IPS-15b (cell line): ENCODE data around the gene GALNT9.
A peak's percentile ranks its signal among the peaks of the same experiment; 100 is the strongest.

Source experiments
- H3K27me3 ChIP-seq: one replicate; pipeline ENCODE4 v1.6.1; 2013; ENCODE audit warnings: low read length; ENCODE audit not compliant: control insufficient read depth, insufficient read depth
- H3K36me3 ChIP-seq: one replicate; pipeline ENCODE4 v1.6.1; 2013; ENCODE audit warnings: low read length; ENCODE audit not compliant: control insufficient read depth, insufficient read depth
- H3K4me1 ChIP-seq: one replicate; pipeline ENCODE4 v1.6.1; 2013; ENCODE audit warnings: mild to moderate bottlenecking, low read length; ENCODE audit not compliant: control insufficient read depth, insufficient read depth
- H3K4me3 ChIP-seq: one replicate; pipeline ENCODE4 v1.5.1; 2013; ENCODE audit warnings: low read depth, low read length
- H3K9ac ChIP-seq: one replicate; pipeline ENCODE4 v1.6.1; 2013; ENCODE audit warnings: low read depth, mild to moderate bottlenecking, low read length
- H3K9me3 ChIP-seq: one replicate; pipeline ENCODE4 v1.6.1; 2013; ENCODE audit warnings: mild to moderate bottlenecking, low read length; ENCODE audit not compliant: control insufficient read depth, insufficient read depth

GALNT9 gene

DNA sequence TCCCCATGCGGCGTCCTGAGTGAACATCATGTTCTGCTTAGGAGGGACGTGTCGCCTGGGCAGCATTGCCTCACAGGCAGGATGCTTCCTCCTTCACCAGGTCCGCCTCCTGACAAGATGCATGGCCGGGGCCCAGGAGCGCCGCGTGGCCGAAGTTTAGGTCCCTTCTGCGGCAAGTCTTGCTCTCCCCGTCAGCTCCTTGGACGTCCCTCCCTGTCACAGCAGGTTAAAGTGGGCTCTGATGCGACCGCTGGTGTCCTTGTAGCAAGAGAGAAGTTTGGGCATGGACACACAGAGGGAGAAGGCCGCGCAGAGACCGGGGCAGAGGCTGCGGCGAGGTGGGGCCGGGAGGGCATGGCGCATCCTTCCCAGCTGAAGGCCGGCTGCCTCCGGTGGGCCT lies 9.4 kb upstream of the GALNT9 start:
- H3K27me3 ChIP-seq, result peaks cover 6% of the 10 kb centered on the region
- H3K9me3 ChIP-seq, result no peaks in the 10 kb centered on the region
- H3K4me1 ChIP-seq, result no peaks in the 10 kb centered on the region
- no peaks in the 10 kb centered on the region for H3K36me3 ChIP-seq
- no peak overlapping the region for H3K9ac ChIP-seq
- no peak overlapping the region for H3K4me3 ChIP-seq

DNA sequence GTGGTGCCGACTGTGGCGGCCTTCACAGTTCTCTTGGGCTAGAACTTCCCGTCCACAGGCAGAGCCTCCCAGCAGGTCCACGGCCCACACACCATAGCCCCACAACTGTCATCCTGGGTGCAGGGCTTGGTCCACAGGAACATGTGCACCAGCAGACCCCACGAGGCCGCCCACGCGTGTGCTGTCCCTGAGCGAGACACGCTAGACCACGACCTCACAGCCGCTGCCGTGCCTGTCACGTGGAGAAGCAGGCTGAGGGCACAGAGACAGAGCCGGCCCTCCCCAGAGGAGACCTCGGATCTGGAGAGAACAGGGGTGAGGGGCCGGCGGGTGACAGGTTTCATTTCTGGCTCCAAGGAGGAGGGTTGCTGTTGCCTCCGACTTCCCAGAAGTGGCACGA lies 8.9 kb upstream of the GALNT9 start:
- no peaks in the 10 kb centered on the region for H3K36me3 ChIP-seq
- H3K27me3 ChIP-seq, result peaks cover 11% of the 10 kb centered on the region
- no peak overlapping the region for H3K4me3 ChIP-seq
- H3K9me3 ChIP-seq, result no peaks in the 10 kb centered on the region
- H3K9ac ChIP-seq, result no peak overlapping the region
- no peaks in the 10 kb centered on the region for H3K4me1 ChIP-seq

DNA sequence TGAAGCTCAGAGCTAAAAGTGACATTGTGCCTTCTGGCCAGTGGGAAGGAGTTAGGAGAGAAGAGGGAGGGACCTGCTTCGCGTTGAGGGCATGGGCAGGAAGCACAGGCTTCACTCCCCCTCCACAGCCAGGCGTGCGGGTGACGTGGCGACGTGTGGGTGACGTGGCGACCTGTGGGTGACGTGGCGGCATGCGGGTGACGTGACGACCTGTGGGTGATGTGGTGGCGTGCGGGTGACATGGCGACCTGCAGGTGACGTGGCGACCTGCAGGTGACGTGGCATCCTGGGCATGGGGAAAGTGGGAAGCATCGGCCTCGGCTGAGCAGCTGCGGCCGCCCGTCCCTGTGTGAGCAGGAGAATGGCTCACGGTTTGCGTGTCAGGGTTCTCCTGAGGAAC lies 8.2 kb upstream of the GALNT9 start:
- no peaks in the 10 kb centered on the region for H3K9me3 ChIP-seq
- no peak overlapping the region for H3K9ac ChIP-seq
- no peaks in the 10 kb centered on the region for H3K4me1 ChIP-seq
- H3K36me3 ChIP-seq, result no peaks in the 10 kb centered on the region
- H3K4me3 ChIP-seq, result no peak overlapping the region
- H3K27me3 ChIP-seq, result peaks cover 14% of the 10 kb centered on the region

DNA sequence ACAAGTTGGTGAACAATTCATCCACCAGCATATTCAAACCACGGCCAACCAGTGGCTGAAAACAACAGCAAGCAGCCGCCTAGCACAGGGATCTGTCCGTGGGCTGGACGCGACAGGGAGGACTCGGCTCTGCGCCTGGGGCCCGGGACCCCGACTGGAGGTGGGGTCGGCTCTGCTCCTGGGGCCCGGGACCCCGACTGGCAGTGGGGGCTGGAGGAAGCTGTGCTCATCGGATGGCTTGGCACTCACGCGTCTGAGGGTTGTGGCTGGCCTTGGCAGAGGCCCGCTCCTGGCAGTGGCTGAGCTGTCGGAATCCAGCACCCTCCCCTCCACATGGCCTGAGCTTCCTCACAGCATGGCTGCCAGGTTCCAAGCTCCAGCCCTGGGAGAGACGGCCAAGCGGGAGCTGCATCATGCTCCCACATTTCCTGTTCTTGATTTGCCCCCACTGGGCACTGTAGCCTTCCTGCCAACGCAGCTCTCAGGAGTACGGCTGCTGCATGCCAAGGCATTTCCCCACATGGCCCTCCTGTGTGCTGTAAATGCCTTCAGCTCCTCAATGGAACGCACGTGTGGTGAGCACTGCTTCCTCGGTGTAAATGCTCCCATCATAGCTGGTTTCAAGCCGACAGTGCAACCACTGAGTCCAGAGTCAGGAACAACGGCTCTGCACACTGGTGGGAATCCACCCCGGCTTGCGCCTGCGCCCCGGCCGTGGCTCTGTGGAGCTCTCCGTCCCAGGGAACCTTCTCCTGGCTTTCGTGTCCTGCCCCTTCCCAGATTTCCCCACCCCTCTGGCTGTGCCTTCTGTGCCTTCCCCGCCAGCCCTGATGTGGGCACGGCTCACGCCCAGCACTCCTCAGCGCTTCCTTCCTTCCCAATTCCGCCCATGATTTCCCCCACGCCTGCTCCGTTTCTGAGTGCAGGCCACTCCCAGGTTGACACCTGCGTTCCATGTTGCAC lies 7.3 kb upstream of the GALNT9 start:
- Histone ChIP-seq H3K4me3 (no peak overlapping the region), H3K36me3 (no peaks in the 10 kb centered on the region), H3K9me3 (no peaks in the 10 kb centered on the region), H3K4me1 (no peaks in the 10 kb centered on the region), H3K27me3 (peaks cover 14% of the 10 kb centered on the region), H3K9ac (no peak overlapping the region)

DNA sequence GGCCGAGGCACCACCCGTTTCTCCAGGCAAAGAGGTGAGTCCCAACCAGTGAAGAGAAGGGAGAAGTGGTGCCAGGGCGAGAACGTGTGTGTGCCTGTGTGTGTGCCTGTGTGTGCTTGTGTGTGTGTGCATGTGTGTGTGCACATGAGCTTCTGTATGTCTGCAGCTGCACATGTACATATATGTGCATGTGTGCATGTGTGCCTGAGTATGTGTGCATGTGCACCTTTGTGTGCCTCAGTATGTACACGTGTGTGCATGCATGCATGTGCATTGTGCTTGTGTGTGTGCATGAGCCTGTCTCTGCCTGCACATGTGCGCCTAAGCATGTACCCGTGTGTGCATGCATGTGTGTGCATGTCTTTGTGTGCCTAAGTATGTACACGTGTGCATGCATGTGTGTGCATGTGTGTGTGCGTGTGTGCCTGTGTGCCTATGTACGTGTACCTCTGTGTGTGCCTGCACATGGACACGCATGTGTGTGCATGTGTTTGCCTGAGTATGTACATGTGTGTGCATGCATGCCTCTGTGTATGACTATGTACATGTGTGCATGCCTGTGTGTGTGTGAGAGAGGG lies 5.9 kb upstream of the GALNT9 start:
- H3K9ac ChIP-seq, result no peak overlapping the region
- H3K27me3 ChIP-seq, result peaks cover 25% of the 10 kb centered on the region
- no peaks in the 10 kb centered on the region for H3K4me1 ChIP-seq

DNA sequence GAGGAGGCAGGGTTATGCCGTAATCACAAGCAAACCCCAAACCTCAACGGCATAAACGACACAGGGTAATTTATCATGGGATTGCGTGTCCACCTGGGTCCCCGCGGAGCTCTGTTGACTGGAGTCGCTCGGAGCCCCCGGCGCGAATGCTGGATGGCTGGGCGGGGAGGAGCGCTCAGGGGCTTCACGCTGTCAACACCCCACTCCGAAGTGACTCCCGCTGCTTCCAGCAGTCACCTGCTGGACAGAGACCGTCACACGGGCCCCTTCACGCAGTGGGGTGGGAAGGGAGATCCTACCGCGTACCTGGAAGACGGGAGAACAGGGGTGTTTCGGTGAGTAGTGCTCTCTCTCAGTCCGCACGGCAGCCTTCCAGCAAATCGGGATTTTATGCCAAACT lies 4.4 kb upstream of the GALNT9 start:
- H3K9me3 ChIP-seq, result no peaks in the 10 kb centered on the region
- no peaks in the 10 kb centered on the region for H3K36me3 ChIP-seq
- no peak overlapping the region for H3K4me3 ChIP-seq
- H3K9ac ChIP-seq, result no peak overlapping the region
- no peaks in the 10 kb centered on the region for H3K4me1 ChIP-seq
- peaks cover 28% of the 10 kb centered on the region for H3K27me3 ChIP-seq

More for the DNA sequence above, 5.9 kb upstream of the GALNT9 start:
- H3K9me3 ChIP-seq, result no peaks in the 10 kb centered on the region
- H3K4me3 ChIP-seq, result no peak overlapping the region
- no peaks in the 10 kb centered on the region for H3K36me3 ChIP-seq

DNA sequence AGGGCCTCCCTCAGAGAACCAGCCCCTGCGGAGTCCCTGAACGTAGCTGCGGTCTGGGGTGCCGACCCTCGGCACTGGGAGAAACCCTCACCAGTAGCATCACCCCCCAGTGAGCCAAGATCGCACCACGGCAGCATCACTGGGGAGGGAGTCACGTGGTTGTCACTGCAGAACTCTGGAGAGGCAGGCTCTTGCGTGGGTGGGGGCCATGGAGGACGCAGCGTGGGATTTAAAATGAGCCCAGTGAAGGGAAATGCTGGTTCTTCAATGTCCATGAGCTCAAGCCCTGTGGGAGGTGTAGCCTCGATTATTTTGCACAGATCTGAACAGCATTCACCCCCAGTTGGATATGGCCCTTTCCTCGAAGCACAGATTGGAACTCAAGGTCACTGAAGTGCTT lies 3.9 kb upstream of the GALNT9 start:
- H3K36me3 ChIP-seq, result no peaks in the 10 kb centered on the region
- H3K4me1 ChIP-seq, result no peaks in the 10 kb centered on the region
- H3K27me3 ChIP-seq, result peaks cover 32% of the 10 kb centered on the region
- H3K9ac ChIP-seq, result no peak overlapping the region
- H3K4me3 ChIP-seq, result no peak overlapping the region
- H3K9me3 ChIP-seq, result no peaks in the 10 kb centered on the region

DNA sequence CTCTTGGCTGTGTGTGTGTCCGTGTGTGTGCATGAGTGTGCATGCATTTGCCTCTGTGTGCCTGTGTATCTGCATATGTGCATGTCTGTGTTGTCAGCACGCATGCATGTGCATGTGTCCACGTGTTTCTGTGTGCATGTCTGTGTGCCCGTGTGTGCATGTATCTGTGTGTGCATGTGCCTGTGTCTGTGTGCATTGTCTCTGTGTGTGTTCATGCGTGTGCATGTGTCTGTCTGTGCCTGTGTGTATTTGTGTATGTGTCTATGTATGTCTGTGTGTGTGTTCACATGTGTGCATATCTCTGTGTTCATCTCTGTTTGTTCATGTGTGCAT lies 1.1 kb upstream of the GALNT9 start:
- Histone ChIP-seq H3K4me3 (no peak overlapping the region), H3K4me1 (peaks cover 2% of the 10 kb centered on the region), H3K36me3 (no peaks in the 10 kb centered on the region), H3K9ac (no peak overlapping the region), H3K9me3 (no peaks in the 10 kb centered on the region), H3K27me3 (peaks cover 46% of the 10 kb centered on the region)

DNA sequence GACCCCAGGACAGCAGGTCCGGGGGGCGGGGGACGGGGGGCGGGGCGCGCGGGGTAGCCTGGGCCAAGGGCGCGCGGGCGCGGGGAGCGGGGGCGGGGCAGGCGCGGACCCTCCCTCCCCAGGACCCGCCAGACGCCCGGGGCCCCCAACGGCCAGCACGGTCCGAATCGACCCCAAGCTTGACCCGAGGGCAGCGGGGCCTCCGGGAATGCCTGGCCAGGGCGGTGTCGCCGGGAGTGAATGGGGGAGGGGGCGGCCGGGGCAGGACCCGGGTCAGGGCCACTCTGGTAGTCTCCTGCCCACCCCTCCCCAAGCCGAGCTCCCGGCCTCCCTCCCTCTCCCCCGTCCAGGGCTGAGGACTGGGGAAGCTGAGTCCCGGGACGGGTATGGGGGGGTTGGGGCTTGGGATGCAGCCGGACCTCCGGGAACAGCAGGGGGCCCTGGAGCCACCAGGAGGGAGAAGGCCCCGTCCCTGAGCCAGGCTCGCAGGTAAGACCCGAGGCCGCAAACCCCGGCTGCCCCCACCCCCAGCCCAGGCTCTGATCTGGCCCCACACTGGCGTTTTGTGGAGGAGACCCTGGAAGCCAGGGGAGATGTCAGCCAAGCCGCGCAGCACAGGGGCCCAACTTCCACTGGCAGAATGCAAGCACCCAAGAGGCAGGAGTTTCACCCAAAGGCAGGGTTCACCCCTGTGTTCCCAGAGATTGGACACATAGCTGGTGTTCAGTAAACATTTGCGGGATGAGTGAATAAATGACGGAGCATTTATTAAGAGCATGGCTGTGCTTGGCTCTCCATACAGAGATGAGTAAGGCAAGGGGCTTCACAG lies 545 bp upstream of the GALNT9 start:
- no peaks in the 10 kb centered on the region for H3K36me3 ChIP-seq
- no peak overlapping the region for H3K9ac ChIP-seq
- peaks cover 42% of the 10 kb centered on the region for H3K27me3 ChIP-seq
- H3K4me3 ChIP-seq, result no peak overlapping the region
- H3K4me1 ChIP-seq, result peaks cover 2% of the 10 kb centered on the region
- H3K9me3 ChIP-seq, result no peaks in the 10 kb centered on the region

DNA sequence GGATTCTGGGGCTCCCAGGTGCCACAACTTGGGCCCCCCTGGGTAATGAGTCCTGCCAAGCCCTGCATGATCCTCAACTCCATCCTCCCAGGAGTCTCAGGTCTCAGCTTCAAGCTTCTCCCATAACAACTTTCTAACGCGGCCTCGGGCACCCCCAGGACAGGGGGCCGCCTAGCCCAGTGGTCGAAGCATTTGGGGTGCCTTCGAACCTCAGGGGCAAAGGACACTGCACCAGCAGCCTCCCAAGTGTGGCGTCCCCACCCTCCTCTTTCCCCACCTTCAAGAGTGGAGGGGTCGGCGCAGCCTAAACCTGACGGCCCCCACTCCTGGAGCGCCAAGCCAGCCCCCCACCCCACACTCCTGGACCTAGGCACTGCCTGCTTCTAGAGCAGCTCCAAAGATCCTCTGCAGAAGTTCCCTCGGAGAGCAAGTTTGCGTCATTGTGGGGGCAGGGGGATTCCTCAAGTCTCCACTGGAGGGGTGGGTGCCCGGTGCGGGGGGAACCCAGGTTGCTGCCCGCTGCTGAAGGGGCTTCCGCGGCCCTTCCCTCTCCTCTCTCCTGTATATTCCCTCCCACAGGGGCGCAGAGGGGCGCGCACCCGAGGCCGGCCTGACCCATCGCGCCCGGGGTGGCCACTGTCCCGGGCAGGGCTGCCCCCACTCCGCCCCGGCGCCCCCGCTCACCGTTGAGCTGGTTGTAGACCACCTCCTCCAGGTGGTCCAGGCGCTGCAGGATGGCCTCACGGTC lies 933 bp downstream of the GALNT9 start:
- peak overlapping the region; percentile 32 for H3K4me3 ChIP-seq
- no peaks in the 10 kb centered on the region for H3K36me3 ChIP-seq
- H3K9ac ChIP-seq, result no peak overlapping the region
- H3K27me3 ChIP-seq, result peaks cover 38% of the 10 kb centered on the region
- H3K4me1 ChIP-seq, result peaks cover 2% of the 10 kb centered on the region
- H3K9me3 ChIP-seq, result no peaks in the 10 kb centered on the region
